22Rv1 (cell line): ENCODE data around the gene MYO1D.
"Not testable (repeated sequence)": the region's sequence is repeated elsewhere in the genome, so short reads cannot be mapped to it uniquely, and the experiment has no call there.

Experiments
- H3K27ac ChIP-seq: fragments of 450-650 bp; 2 replicates; pipeline ENCODE4 v1.5.1; 2017
- ZFX ChIP-seq: fragments of 450-650 bp; IDR thresholded peaks from 2 replicates; pipeline ENCODE4 v1.6.1; 2017; ENCODE audit warnings: antibody characterized with exemption, borderline replicate concordance
- TF ChIP-seq, protein P1 (sequence below): fragments of 450-650 bp; IDR thresholded peaks from 2 replicates; pipeline ENCODE4 v1.5.1; 2017; ENCODE audit warnings: mild to moderate bottlenecking

The MYO1D gene

GRCh38 chr17:32876417-32877163 lies at the start of gene MYO1D:
MYO1D (minus strand) TSS chr17:32877124; CDS start chr17:32876872, 252 bp downstream.
- TF ChIP-seq ZFX, result no peak
- H3K27ac ChIP-seq, result peak within 1 kb of the TSS; percentile 86

- TF ChIP-seq, protein P1, sequence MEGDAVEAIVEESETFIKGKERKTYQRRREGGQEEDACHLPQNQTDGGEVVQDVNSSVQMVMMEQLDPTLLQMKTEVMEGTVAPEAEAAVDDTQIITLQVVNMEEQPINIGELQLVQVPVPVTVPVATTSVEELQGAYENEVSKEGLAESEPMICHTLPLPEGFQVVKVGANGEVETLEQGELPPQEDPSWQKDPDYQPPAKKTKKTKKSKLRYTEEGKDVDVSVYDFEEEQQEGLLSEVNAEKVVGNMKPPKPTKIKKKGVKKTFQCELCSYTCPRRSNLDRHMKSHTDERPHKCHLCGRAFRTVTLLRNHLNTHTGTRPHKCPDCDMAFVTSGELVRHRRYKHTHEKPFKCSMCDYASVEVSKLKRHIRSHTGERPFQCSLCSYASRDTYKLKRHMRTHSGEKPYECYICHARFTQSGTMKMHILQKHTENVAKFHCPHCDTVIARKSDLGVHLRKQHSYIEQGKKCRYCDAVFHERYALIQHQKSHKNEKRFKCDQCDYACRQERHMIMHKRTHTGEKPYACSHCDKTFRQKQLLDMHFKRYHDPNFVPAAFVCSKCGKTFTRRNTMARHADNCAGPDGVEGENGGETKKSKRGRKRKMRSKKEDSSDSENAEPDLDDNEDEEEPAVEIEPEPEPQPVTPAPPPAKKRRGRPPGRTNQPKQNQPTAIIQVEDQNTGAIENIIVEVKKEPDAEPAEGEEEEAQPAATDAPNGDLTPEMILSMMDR, result no peak
- no peak for TF ChIP-seq ZFX
- no peak overlapping the region for H3K27ac ChIP-seq
Observed at GRCh38 chr17:32926183-32926582, 49.3 kb upstream of the MYO1D start.

DNA sequence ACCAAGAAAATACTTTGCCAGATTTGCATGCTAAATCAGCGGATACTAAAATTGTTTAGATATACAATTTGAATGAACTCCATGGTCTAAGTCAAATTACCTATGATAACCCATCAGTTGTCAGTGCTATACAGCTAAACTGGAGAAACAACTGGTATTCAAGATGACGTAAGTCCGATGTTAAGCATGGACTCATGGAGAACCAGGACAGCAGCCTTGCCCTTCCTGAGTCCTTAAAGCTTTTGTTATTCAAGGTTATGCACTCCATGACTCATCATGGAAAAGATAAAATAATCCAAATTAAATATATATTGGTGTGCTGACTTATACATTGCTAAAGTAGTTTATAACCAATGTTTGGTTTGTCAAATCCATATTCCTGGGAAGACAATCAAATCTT lies 47.0 kb upstream of the MYO1D start:
- not testable (repeated sequence) for H3K27ac ChIP-seq

GRCh38 chr17:32921017-32921416 lies 44.1 kb upstream of the MYO1D start:
- no peak overlapping the region for H3K27ac ChIP-seq
- TF ChIP-seq ZFX, result no peak
- TF ChIP-seq, protein P1, result no peak

GRCh38 chr17:32920293-32920692 lies 43.4 kb upstream of the MYO1D start:
- TF ChIP-seq, protein P1, result no peak
- no peak for TF ChIP-seq ZFX
- H3K27ac ChIP-seq, result no peak overlapping the region

DNA sequence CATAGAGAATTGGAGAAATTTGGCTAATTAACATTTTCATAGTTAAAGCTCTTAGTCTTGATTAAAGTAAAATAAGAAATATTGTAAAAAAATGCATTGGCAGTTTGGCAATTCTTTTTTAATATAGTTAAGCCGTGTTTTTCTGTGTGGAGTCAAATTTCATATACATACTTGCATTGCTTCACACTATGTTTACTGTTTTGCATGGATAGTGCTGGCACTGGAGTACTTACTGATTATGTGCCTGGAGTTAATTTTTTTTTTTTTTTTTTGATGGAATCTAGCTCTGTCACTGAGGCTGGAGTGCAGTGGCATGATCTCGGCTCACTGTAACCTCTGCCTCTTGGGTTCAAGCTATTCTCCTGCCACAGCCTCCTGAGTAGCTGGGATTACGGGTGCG lies 43.0 kb upstream of the MYO1D start:
- H3K27ac ChIP-seq, result not testable (repeated sequence)

- TF ChIP-seq, protein P1, result no peak
- TF ChIP-seq ZFX, result no peak
- no peak overlapping the region for H3K27ac ChIP-seq
Observed at GRCh38 chr17:32917842-32918241, 40.9 kb upstream of the MYO1D start.

DNA sequence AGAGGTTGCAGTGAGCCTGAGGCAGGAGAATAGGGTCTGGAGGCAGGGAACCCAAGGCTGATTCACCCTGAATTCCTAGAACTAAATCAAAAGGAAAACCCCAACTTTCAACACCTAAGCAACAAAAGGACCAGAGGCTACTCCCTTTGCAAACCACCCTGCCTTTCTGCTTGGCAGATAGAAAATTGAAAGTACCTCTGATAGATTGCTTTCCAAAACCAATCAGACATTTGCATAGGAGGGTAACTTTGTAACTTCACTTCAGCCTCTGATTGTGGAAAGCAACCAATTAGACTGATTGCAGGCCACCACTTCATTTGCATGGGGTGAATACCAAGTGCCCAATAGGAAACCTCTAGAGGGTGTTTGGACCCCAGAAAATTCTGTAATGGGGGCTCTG lies 40.2 kb upstream of the MYO1D start:
- TF ChIP-seq ZFX, result no peak
- TF ChIP-seq, protein P1, result no peak

DNA sequence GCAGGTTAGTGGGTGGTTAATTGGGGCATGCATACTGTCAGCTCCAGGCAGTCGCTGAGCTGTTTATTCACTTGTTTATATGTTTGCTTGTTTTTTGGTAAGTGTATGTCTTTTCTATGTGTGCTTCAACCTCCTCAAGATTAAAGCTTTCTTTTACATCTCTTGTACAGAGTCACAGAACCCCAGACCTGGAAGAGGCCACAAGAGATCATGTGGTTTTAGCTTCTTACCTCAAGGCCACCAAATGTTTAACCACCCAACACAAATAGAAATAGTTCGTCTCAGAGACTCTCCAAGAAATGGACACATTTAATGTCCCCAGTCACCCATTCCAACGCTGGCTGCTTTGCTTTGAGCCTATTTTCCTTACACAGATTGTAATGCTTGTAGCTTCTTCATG lies 39.2 kb upstream of the MYO1D start:
- TF ChIP-seq, protein P1, result no peak
- no peak for TF ChIP-seq ZFX
- H3K27ac ChIP-seq, result no peak overlapping the region

More for the DNA sequence above, 40.2 kb upstream of the MYO1D start:
- H3K27ac ChIP-seq, result no peak overlapping the region
